ENCODE data around the gene RNF222.
"Not testable (repeated sequence)": the region's sequence is repeated elsewhere in the genome, so short reads cannot be mapped to it uniquely, and the experiment has no call there.

Gene RNF222

DNA sequence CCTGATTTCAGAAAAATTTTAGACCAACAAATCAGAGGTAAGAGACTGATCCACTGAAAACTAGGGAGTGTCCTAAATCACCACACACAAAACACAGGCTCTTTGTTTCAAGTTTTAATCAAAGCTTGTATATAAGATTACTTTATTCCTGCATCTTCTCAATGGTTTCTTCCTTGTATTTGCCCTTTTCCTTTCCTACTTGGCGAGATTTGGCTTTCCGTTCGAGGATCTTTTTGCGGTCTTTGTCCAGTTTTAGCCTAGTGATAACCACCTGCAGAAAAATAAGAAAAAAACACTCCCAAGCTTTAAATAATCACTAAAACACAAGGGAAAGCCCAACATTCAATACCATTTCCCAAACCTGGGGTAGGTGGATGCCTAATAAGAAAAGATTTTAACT is 20.2 kb downstream of the RNF222 start:
- no peak for DNase-seq

- DNase-seq, result peak; percentile 89
Measured at GRCh38 chr17:8376271-8377067, 21.2 kb downstream of the RNF222 start, which contains the start of gene KRABD2. Gene KRABD2 (minus strand): TSS chr17:8376704.

GRCh38 chr17:8375738-8376259 is 21.8 kb downstream of the RNF222 start:
- DNase-seq, result no peak

DNA sequence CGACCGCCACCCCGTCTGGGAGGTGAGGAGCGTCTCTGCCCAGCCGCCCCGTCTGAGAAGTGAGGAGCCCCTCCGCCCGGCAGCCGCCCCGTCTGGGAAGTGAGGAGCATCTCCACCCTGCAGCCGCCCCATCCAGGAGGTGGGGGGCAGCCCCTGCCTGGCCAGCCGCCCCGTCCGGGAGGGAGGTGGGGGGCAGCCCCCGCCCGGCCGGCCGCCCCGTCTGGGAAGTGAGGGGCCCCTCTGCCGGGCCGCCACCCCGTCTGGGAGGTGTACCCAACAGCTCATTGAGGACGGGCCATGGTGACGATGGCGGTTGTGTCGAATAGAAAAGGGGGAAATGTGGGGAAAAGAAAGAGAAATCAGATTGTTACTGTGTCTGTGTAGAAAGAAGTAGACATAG is 23.8 kb downstream of the RNF222 start:
- DNase-seq, result not testable (repeated sequence)

GRCh38 chr17:8372422-8372821 is 25.2 kb downstream of the RNF222 start:
- no peak for DNase-seq

DNA sequence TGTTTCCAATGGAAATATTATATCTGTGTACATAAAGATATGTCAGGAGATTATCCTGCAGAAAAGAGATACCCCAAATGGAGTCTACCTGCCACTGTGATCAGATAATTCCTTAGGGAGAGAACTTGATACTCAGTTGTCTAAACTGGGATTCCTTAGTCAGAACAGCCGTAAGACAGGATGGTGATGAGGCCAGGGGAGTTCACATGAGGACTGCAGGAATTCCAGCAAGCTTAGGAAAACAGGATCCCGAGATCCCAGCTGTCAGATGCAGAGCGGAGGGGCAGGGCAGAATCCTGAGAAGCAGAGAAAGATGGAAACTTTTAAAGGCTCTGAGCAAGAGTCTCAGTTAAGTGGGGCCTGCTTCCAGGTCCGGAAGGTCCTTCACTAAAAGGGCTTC is 25.8 kb downstream of the RNF222 start:
- DNase-seq, result no peak

DNA sequence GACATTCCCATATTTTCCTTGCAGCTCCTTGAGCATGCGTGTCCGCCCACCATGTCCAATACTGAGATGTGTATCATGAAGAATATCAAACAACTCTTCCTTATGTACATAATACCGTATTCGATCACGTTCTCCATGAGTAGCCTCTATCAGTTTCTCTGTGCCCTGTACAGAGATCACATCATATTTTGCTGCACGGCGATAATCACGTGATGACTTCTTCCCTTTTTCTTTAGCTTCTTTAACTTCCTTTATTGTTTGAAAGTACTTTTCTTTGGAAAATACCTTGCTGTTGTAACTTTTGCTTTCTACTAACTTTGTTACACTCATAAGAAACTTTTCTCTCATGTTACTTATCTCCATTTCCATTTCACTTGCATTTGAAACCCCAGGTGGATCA is 27.7 kb downstream of the RNF222 start:
- DNase-seq, result no peak

GRCh38 chr17:8368193-8368592 is 29.4 kb downstream of the RNF222 start:
- no peak for DNase-seq

- DNase-seq, result no peak
Measured at GRCh38 chr17:8366231-8366630, 31.4 kb downstream of the RNF222 start.

- no peak for DNase-seq
Measured at GRCh38 chr17:8365143-8365542, 32.5 kb downstream of the RNF222 start.

DNA sequence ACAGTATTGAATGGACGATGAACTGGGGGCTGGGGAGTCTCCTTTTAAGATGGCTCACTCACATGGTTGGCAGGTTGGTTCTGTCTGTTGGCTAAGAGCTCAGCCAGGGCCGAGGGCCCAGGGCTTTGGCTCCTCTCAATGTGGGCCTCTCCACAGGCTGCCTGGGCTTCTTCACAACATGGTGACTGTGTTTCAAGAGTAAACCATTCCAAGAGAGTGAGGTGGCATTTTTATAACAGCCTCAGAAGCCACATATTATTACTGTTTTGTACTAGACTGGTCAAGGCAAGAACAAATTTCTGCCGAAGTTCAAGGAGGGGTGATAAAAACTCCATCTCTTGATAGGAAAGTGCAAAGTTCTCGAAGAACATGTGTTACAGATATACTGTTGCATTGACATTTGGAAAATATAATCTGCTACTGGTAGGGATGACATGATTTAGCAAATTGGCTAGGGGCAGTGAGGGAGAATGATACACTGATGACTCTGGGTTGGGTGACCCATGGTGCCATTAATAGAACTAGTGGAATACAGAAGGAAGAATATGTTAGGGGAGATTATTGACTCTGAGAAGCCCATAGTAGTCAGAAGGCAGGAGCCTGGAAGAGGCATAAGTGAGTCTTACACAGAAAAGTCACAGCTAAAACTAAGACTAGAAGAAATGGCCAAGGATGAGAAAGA is 34.8 kb downstream of the RNF222 start:
- DNase-seq, result no peak

- DNase-seq, result no peak
Measured at GRCh38 chr17:8360751-8361150, 36.9 kb downstream of the RNF222 start.

- DNase-seq, result no peak
Measured at GRCh38 chr17:8360260-8360659, 37.4 kb downstream of the RNF222 start.

DNA sequence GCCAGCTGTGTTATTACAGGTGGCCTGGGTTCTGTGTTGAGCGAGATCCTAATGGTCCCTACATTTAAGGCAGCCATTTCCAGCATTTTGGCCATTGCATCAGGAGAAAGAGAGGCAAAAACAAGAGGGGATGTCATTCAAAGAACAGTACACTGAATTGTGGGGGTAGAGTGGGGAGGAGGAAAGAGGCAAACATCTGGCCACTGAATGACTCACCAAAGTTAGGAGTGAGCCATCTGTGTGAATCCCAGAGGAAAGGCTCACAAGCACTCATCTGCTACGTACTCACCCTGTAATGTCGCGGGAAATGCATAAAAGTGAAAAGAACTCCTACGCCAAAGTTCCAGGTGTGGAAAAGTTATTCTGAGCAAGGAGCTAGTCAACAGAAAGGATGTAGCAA is 37.9 kb downstream of the RNF222 start:
- no peak for DNase-seq

DNA sequence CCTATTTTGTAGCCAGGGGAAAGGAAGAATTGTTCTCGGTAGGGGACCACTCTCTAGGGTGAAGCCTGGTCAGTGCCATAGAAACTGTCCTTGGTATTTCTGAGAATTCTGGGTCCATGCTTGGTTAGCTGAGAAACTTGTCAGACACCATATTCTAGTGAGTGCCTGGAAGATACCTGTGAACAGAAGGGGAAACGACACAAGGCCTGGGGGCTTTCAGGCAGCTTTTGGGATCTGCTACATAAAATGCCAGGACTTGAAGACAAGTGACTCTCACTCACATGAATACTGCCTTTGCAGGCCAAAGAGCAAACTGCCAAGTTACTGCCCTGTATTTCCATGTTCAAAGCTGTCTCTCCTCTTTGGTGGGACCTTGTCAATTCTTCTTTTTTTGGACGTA is 39.7 kb downstream of the RNF222 start:
- no peak for DNase-seq

GRCh38 chr17:8354236-8354635 is 43.4 kb downstream of the RNF222 start:
- no peak for DNase-seq

- DNase-seq, result no peak
Measured at GRCh38 chr17:8353736-8354135, 43.9 kb downstream of the RNF222 start.

DNA sequence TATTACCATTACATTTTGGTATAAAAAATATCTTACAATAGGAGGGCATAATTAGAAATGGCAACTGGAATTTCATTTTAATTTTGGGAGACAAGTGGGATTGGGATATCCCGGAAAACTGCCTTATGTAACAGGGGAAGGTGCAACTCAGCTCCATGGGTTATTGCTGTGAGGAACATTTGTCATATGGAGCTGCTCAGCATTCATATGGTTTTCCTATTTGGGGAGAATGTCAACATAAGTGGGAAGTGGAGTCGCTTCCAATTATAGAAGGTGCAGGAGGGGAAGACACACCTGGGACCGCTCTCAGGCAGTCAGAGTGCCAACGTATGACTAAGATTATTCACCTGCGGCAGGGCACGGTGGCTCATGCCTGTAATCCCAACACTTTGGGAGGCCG is 47.3 kb downstream of the RNF222 start:
- DNase-seq, result no peak

DNA sequence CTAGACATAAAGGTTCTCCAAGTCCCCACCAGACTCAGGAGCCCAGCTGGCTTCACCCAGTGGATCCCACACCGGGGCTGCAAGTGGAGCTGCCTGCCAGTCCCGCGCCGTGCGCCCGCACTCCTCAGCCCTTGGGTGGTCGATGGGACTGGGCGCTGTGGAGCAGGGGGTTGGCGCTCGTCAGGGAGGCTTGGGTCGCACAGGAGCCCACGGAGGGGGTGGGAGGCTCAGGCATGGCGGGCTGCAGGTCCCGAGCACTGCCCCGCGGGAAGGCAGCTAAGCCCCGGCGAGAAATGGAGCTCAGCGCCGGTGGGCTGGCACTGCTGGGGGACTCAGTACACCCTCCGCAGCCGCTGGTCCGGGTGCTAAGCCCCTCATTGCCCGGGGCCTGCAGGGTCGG is 50.6 kb downstream of the RNF222 start:
- DNase-seq, result not testable (repeated sequence)

- DNase-seq, result no peak
Measured at GRCh38 chr17:8345951-8346665, 51.5 kb downstream of the RNF222 start.

DNA sequence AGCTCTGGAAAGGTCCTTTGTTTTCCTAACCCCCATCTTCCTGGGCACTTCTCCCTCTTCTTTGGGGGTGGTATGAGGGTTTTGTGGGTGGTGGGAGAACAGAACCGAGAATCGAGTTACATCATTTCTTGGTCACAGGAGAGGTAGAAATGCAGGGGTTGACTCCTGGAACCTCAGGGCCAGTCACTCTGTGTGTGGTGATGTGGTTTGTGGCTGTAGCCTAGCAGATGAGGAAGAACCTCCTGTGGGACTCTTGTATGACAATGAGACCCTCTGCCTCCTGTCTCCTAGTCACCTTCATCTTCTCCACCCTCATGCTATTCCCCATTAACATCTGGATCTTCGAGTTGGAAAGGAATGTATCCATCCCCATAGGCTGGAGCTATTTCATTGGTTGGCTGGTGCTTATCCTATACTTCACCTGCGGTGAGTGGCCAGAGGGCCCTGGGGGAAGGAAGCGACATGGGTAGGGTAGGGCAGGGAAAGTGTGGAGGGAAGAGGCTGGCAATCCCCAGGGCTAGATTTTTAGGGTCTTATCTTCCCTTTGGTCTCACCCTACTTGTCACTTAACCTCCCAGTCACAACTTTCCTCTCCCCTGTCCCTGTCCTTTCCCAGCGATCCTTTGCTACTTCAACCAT is 52.5 kb downstream of the RNF222 start:
- no peak for DNase-seq

DNA sequence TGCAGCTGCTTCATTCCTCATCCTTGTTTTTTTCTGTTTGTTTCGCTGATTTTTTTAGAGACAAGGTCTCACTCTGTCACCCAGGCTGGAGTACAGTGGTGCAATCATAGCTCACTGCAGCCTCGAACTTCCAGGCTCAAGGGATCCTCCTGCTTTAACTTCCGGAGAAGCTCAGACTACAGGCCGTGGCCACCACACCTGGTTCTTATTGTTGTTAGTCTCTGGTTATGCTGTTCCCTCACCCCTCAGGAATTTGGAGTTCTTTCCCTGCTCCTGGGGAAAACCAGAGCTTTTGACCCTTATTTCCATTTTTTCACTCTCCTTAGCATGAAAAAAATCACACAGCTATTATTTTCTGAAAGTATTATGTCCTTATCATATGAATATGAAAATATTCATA is 56.2 kb downstream of the RNF222 start:
- DNase-seq, result no peak
